Astrocyte of the spinal cord (primary cell): ENCODE results near the gene CTBP1.

Source experiments
- DNase-seq: peaks from one replicate; pipeline ENCODE4 v3.0.0; 2011; ENCODE audit warnings: low read depth, low spot score
- H3K4me3 ChIP-seq: 2 replicates; pipeline ENCODE4 v1.5.1; 2011; ENCODE audit warnings: low read depth, mild to moderate bottlenecking, low read length, moderate library complexity
- CTCF ChIP-seq: IDR thresholded peaks from 2 replicates; pipeline ENCODE4 v1.5.1; 2012; ENCODE audit warnings: low read depth, mild to moderate bottlenecking, low read length, inconsistent platforms
- in situ Hi-C: cut with HindIII; loops from 2 replicates; pipeline ENCODE4 v1.10.0; 2017; ENCODE audit warnings: low sequenced_read_pairs

The CTBP1 gene

GRCh38 chr4:1269209-1269608, 20.3 kb upstream of the CTBP1 start:
- no peak for DNase-seq
- in situ Hi-C loops = no loop called here
- no peak for TF ChIP-seq CTCF
- no peak overlapping the region for H3K4me3 ChIP-seq

GRCh38 chr4:1266881-1267763, 18.2 kb upstream of the CTBP1 start:
- DNase-seq = no peak
- no peak for TF ChIP-seq CTCF
- in situ Hi-C loops = no loop called here
- no peak overlapping the region for H3K4me3 ChIP-seq

GRCh38 chr4:1265351-1265750, 16.4 kb upstream of the CTBP1 start:
- H3K4me3 ChIP-seq = no peak overlapping the region
- DNase-seq = no peak
- in situ Hi-C loops = no loop called here
- TF ChIP-seq CTCF = no peak

- H3K4me3 ChIP-seq = no peak overlapping the region
- TF ChIP-seq CTCF = no peak
- in situ Hi-C loops = no loop called here
- no peak for DNase-seq
Measured at GRCh38 chr4:1264942-1265341, 16.0 kb upstream of the CTBP1 start.

- TF ChIP-seq CTCF = no peak
- in situ Hi-C loops = no loop called here
- no peak for DNase-seq
- no peak overlapping the region for H3K4me3 ChIP-seq
Measured at GRCh38 chr4:1261107-1261928, 12.4 kb upstream of the CTBP1 start.

- in situ Hi-C loops = no loop called here
- no peak for DNase-seq
- H3K4me3 ChIP-seq = no peak overlapping the region
- TF ChIP-seq CTCF = no peak
Measured at GRCh38 chr4:1260418-1261106, 11.6 kb upstream of the CTBP1 start.
